Fibroblast of villous mesenchyme (primary cell): Measurements from ENCODE around the gene ENTREP1. TPM values are rescaled to one million over a fixed set of nuclear protein-coding genes. Genes with fewer than 3 reads are reported as not detected.
A peak's percentile ranks its signal among the peaks of the same experiment; 100 is the strongest.

Experiments
- DNase-seq: peaks from one replicate; pipeline ENCODE4 v3.0.0-alpha.2; 2010; ENCODE audit warnings: low read depth
- H3K4me3 ChIP-seq: 2 replicates; pipeline ENCODE4 v1.5.1; 2011; ENCODE audit warnings: low read depth, mild to moderate bottlenecking, low read length
- CTCF ChIP-seq: IDR thresholded peaks from 2 replicates; pipeline ENCODE4 v1.5.1; 2012; ENCODE audit warnings: low read depth, mild to moderate bottlenecking, low read length; ENCODE audit not compliant: insufficient read depth
- total RNA-seq: library from RNA; depleted of rRNA; stranded (reverse); fragments of >200 nt; gene quantifications from 2 replicates; pipeline ENCODE4 v1.2.3, GENCODE V29; 2012

The ENTREP1 gene, protein sequence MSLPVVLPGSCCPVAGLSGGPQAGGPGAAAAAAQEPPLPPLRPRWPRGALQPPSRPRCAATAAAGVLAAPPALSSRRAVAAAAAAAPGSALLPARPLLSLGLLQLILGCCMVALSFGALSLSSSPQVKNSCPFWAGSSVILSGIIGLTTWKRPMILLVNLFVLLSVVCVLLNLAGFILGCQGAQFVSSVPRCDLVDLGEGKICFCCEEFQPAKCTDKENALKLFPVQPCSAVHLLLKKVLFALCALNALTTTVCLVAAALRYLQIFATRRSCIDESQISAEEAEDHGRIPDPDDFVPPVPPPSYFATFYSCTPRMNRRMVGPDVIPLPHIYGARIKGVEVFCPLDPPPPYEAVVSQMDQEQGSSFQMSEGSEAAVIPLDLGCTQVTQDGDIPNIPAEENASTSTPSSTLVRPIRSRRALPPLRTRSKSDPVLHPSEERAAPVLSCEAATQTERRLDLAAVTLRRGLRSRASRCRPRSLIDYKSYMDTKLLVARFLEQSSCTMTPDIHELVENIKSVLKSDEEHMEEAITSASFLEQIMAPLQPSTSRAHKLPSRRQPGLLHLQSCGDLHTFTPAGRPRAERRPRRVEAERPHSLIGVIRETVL
- under 0.01 TPM in 1 of 2 replicates, not detected in the other for total RNA-seq

DNA sequence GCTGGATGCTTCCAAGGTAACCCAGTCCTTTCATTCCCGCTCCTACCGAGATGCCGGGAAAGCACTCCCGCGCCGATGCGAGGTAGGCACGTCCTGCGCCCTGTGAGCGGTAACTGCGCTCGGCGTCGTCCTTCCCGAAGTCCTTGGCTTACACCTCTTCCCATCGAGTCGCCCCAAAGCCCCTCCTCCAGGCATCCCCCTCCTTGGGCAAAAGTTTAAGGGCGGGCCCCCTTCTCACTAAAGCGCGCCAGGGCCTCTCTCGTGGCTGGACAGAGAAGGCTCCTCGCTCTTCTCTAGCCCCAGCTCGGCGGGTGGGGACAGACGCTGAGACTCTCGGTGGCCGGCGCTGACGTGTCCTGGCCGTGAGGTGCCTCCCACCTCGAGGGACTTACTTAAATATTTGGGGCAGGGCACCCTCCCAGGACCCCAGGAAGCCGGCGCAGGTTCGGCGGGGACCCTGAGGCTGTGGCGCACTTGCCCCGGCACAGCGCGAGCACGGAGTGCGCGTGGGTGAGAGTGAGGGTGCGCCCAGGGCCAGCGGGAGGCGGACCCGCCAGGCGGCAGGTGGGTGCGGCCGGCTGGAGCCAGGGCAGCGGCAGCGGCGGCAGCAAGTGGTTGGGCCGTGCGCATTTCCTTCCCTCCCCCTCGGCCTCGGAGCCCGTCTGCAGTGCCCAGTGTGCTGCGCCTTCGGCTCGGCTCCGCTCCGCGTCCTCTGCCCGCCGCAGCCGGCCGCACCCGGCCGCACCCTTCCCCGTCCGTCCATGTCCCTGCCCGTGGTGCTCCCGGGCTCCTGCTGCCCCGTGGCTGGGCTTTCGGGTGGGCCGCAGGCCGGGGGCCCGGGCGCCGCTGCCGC is at the start of gene ENTREP1:
Gene ENTREP1, plus strand, starts transcription at position 667 of the 853 bp plus-strand sequence. Its CDS starts 95 bp downstream, at position 762.
- H3K4me3 ChIP-seq: peak within 1 kb of the TSS; percentile 39
- DNase-seq: peak; percentile 8
- no peak for TF ChIP-seq CTCF

- DNase-seq: peak; percentile 33
- H3K4me3 ChIP-seq: no peak overlapping the region
- TF ChIP-seq CTCF: no peak
These were observed 48.2 kb upstream of the ENTREP1 start for GRCh38 chr9:69276775-69277174.

- TF ChIP-seq CTCF: no peak
- DNase-seq: no peak
- no peak overlapping the region for H3K4me3 ChIP-seq
These were observed 45.8 kb upstream of the ENTREP1 start for GRCh38 chr9:69279084-69279731.

- no peak for TF ChIP-seq CTCF
- H3K4me3 ChIP-seq: no peak overlapping the region
- DNase-seq: no peak
These were observed 45.3 kb upstream of the ENTREP1 start for GRCh38 chr9:69279733-69280132.

- H3K4me3 ChIP-seq: no peak overlapping the region
- TF ChIP-seq CTCF: no peak
- no peak for DNase-seq
These were observed 42.0 kb upstream of the ENTREP1 start for GRCh38 chr9:69283003-69283402.

DNA sequence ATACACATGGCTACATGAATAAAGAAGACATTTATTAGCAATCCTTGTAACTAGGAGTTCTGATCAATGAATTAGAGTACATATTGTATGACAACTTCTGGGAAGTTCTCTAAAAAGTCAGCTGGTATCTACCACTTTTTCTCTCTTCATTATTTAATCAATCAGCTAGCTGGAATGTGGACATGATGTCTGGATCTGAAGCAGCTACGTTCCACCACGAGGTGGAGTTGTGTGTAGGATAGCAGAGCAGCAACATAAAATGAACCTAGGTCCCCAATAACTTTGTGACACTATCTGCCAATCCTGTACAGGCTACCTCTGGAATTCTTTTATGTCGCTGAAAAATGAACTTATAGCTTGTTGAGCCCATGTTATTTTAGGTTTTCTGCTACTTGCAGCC is 32.9 kb upstream of the ENTREP1 start:
- no peak for DNase-seq
- no peak for TF ChIP-seq CTCF
- H3K4me3 ChIP-seq: no peak overlapping the region
